Calu3 (cell line): Measurements from ENCODE around the gene TEAD1. TPM values are rescaled to one million over a fixed set of nuclear protein-coding genes. Genes with fewer than 3 reads are reported as not detected.

Experiments used
- BruUV-seq: library from RNA; stranded (reverse); fragments of 400-500 nt; replicated peaks from 2 replicates; lab custom pipeline; 2021; lab: Mats Ljungman, UMichigan
- CTCF ChIA-PET: fragments of 300-600 bp; sonication (Branson Sonifier 250); formaldehyde crosslinking; loops from one replicate; lab custom pipeline; 2022; ENCODE audit warnings: antibody characterized with exemption; lab: Charles Lee
- DNase-seq: peaks from one replicate; pipeline ENCODE4 v3.0.0; 2022
- H3K27ac Mint-ChIP-seq: one replicate; pipeline ENCODE4 v1.8.0; 2022; ENCODE audit warnings: mixed read lengths; ENCODE audit not compliant: unreplicated experiment
- H3K27me3 Mint-ChIP-seq: one replicate; pipeline ENCODE4 v1.8.0; 2022; ENCODE audit warnings: mixed read lengths; ENCODE audit not compliant: unreplicated experiment
- H3K36me3 Mint-ChIP-seq: one replicate; pipeline ENCODE4 v1.8.0; 2022; ENCODE audit warnings: mild to moderate bottlenecking, moderate library complexity, mixed read lengths; ENCODE audit not compliant: insufficient read depth, unreplicated experiment
- H3K4me1 Mint-ChIP-seq: one replicate; pipeline ENCODE4 v1.8.0; 2022; ENCODE audit warnings: mild to moderate bottlenecking, low read depth, mixed read lengths; ENCODE audit not compliant: unreplicated experiment
- H3K4me3 Mint-ChIP-seq: one replicate; pipeline ENCODE4 v1.8.0; 2022; ENCODE audit warnings: mild to moderate bottlenecking, low read depth, moderate library complexity, mixed read lengths; ENCODE audit not compliant: unreplicated experiment
- H3K9me3 Mint-ChIP-seq: one replicate; pipeline ENCODE4 v1.8.0; 2022; ENCODE audit warnings: low read depth, mixed read lengths; ENCODE audit not compliant: unreplicated experiment
- CTCF ChIP-seq: fragments of 200-600 bp; IDR thresholded peaks from one replicate; pipeline ENCODE4 v1.8.0; 2022; ENCODE audit warnings: antibody characterized with exemption; ENCODE audit not compliant: unreplicated experiment
- intact Hi-C: fragments of 100-400 bp; cut with micrococcal nuclease; formaldehyde crosslinking; loops from one replicate; pipeline ENCODE4 v1.10.0; 2022; ENCODE audit not compliant: unreplicated experiment
- total RNA-seq: library from RNA; stranded (reverse); gene quantifications from 2 replicates; pipeline ENCODE4 v1.2.3, GENCODE V29; 2022

TEAD1 gene
- total RNA-seq, 1 experiment from 2014 or later = 104 TPM

DNA sequence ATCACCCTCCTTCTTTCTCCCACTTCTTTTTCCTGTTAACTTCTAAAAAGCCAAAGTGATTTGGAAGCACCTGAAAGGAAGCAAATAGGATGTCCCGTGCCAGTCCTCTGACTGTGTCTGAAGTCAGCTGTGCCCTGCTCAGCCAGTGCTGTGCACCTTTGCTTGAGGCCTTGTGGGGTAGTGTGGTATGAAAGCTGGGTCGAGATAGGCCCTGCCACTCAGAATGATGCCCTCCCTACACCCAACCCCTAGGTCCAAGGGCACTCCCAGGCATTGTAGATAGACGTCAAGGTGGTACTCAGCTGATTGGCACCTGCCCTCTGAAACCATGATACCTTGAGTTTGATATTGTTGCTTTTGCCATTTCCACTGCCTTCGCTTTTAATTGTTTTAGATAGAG, 251.3 kb downstream of the TEAD1 start:
- TF ChIP-seq CTCF = no peak
- Mint-ChIP-seq H3K4me1 (no peaks in the 10 kb centered on the region), H3K4me3 (no peak overlapping the region), H3K27me3 (no peaks in the 10 kb centered on the region), H3K9me3 (no peaks in the 10 kb centered on the region), H3K36me3 (no peaks in the 10 kb centered on the region), H3K27ac (no peak overlapping the region)
- intact Hi-C loops = no loop called here
- BruUV-seq = no TSS peak
- DNase-seq = no peak
- CTCF ChIA-PET = no interaction called here

- Mint-ChIP-seq H3K27ac (no peak overlapping the region), H3K36me3 (no peaks in the 10 kb centered on the region), H3K9me3 (no peaks in the 10 kb centered on the region), H3K4me1 (no peaks in the 10 kb centered on the region), H3K27me3 (no peaks in the 10 kb centered on the region), H3K4me3 (no peak overlapping the region)
- BruUV-seq = no TSS peak
- no peak for TF ChIP-seq CTCF
- CTCF ChIA-PET = no interaction called here
- intact Hi-C loops = no loop called here
- DNase-seq = no peak
Measured at GRCh38 chr11:12927221-12927620, 253.0 kb downstream of the TEAD1 start.

GRCh38 chr11:12927886-12928285, 253.7 kb downstream of the TEAD1 start:
- Mint-ChIP-seq H3K4me3 (no peak overlapping the region), H3K9me3 (no peaks in the 10 kb centered on the region), H3K27ac (no peak overlapping the region), H3K36me3 (no peaks in the 10 kb centered on the region), H3K4me1 (no peaks in the 10 kb centered on the region), H3K27me3 (no peaks in the 10 kb centered on the region)
- no TSS peak for BruUV-seq
- no peak for DNase-seq
- CTCF ChIA-PET = no interaction called here
- TF ChIP-seq CTCF = no peak
- intact Hi-C loops = no loop called here

- Mint-ChIP-seq H3K4me3 (no peak overlapping the region), H3K4me1 (no peaks in the 10 kb centered on the region), H3K36me3 (peaks cover 9% of the 10 kb centered on the region), H3K27me3 (no peaks in the 10 kb centered on the region), H3K27ac (no peak overlapping the region), H3K9me3 (no peaks in the 10 kb centered on the region)
- CTCF ChIA-PET = no interaction called here
- no peak for DNase-seq
- TF ChIP-seq CTCF = no peak
- BruUV-seq = no TSS peak
- intact Hi-C loops = no loop called here
Measured at GRCh38 chr11:12930850-12931249, 256.6 kb downstream of the TEAD1 start.

- no peak for DNase-seq
- Mint-ChIP-seq H3K36me3 (peaks cover 10% of the 10 kb centered on the region), H3K27me3 (no peaks in the 10 kb centered on the region), H3K27ac (no peak overlapping the region), H3K4me1 (no peaks in the 10 kb centered on the region), H3K9me3 (no peaks in the 10 kb centered on the region), H3K4me3 (no peak overlapping the region)
- intact Hi-C loops = no loop called here
- no TSS peak for BruUV-seq
- TF ChIP-seq CTCF = no peak
- CTCF ChIA-PET = no interaction called here
Measured at GRCh38 chr11:12932485-12932884, 258.3 kb downstream of the TEAD1 start.
